ENCODE results near the gene RIT1. TPM values are rescaled to one million over a fixed set of nuclear protein-coding genes. Genes with fewer than 3 reads are reported as not detected.

RIT1 gene
- total and polyA plus RNA-seq, 2 experiments from 2014 or later = 30.5 to 32.4 TPM

DNA sequence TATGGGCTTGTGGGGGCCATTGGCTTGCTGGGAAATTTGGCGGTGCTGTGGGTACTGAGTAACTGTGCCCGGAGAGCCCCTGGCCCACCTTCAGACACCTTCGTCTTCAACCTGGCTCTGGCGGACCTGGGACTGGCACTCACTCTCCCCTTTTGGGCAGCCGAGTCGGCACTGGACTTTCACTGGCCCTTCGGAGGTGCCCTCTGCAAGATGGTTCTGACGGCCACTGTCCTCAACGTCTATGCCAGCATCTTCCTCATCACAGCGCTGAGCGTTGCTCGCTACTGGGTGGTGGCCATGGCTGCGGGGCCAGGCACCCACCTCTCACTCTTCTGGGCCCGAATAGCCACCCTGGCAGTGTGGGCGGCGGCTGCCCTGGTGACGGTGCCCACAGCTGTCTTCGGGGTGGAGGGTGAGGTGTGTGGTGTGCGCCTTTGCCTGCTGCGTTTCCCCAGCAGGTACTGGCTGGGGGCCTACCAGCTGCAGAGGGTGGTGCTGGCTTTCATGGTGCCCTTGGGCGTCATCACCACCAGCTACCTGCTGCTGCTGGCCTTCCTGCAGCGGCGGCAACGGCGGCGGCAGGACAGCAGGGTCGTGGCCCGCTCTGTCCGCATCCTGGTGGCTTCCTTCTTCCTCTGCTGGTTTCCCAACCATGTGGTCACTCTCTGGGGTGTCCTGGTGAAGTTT is 30.8 kb upstream of the RIT1 start:
- Histone ChIP-seq H4K20me1 (ENCODE audit: insufficient read depth) (no peaks in the 10 kb centered on the region), H3K79me2 (ENCODE audit: insufficient read depth) (no peaks in the 10 kb centered on the region), H3K9me2 (ENCODE audit: insufficient read depth) (no peaks in the 10 kb centered on the region), H3K4me2 (ENCODE audit: unreplicated experiment) (no peak overlapping the region), H3K4me3 (no peak overlapping the region), H3K36me3 (ENCODE audit: low read depth) (peaks cover 13% of the 10 kb centered on the region), H3K27ac (no peak overlapping the region), H3K9ac (no peak overlapping the region), H3K27me3 (replicated peaks; ENCODE audit: insufficient read depth) (no peaks in the 10 kb centered on the region), H3F3A (ENCODE audit: insufficient read depth) (peaks cover 33% of the 10 kb centered on the region), H3K4me1 (ENCODE audit: insufficient read depth) (peaks cover 11% of the 10 kb centered on the region), H2AFZ (no peak overlapping the region), H3K9me3 (ENCODE audit: low read depth) (no peaks in the 10 kb centered on the region)
- DNase-seq = peak; percentile 20
- TF ChIP-seq EZH2phosphoT487 (IDR thresholded peaks at IDR 0.05; ENCODE audit: insufficient read depth, low read depth) (no peak), EZH2 (IDR thresholded peaks at IDR 0.05; ENCODE audit: insufficient read depth, poor library complexity, severe bottlenecking) (no peak)
- WGBS, 2 experiments (ENCODE audit: low coverage in 1 of 2, low lambda C conversion rate in 2 of 2, missing lambda C conversion rate in 2 of 2) = 81 to 85% methylated on average over 25 to 28 of the region's 29 CpGs
- in situ Hi-C loops (cut with MboI) = no loop called here

DNA sequence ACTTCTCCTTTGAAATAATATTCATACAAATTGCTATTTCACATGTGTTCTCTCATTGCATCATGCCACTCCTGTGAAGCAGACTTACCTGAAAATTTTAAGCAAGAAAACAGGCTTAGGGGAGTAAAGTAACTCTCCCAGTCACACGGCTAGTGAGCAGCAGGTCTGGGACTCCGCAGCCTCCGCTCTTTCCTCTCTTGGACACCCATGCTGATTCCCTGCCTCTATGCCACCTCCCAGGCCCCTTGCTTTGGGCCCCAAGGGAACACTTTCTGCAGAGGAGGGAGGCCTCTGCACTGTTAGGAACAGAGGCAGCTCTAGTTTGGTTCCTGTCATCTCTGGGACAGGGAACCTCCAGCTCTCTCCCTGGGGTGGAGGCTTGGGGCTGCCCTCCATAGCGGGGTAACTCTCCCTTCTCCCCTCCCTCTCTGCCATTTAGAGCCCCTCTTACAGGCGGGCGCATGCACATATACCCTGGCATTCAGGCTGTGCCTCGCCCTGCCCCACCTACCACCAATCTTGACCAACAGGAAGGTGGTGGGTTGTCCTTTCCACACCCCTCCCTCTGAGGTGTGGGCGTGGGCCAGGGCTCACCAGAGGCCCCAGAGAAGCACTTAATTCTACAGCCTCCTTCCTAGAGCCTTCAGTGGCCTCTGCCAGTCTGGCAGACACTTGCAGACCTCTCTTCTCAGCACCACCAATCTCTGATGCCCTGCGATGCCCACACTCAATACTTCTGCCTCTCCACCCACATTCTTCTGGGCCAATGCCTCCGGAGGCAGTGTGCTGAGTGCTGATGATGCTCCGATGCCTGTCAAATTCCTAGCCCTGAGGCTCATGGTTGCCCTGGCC is 30.1 kb upstream of the RIT1 start, which contains the start of gene RXFP4:
Gene RXFP4, plus strand, starts transcription at position 646 of the 852 bp plus-strand sequence. Its CDS starts 72 bp downstream, at position 718.
- Histone ChIP-seq H3K4me2 (ENCODE audit: unreplicated experiment) (no peak within 1 kb of the TSS), H3K79me2 (ENCODE audit: insufficient read depth) (no peaks in the 10 kb centered on the region), H3K36me3 (ENCODE audit: low read depth) (peaks cover 6% of the 10 kb centered on the region), H3K9ac (no peak within 1 kb of the TSS; the same call in 1 of the 2 replicates), H3K9me3 (ENCODE audit: low read depth) (no peaks in the 10 kb centered on the region), H3K4me1 (ENCODE audit: insufficient read depth) (peaks cover 11% of the 10 kb centered on the region), H2AFZ (peak within 1 kb of the TSS; percentile 39; the same call in 1 of the 2 replicates), H3K27ac (peak within 1 kb of the TSS; percentile 23), H3F3A (ENCODE audit: insufficient read depth) (peaks cover 27% of the 10 kb centered on the region), H4K20me1 (ENCODE audit: insufficient read depth) (no peaks in the 10 kb centered on the region), H3K9me2 (ENCODE audit: insufficient read depth) (no peaks in the 10 kb centered on the region), H3K4me3 (no peak within 1 kb of the TSS), H3K27me3 (replicated peaks; ENCODE audit: insufficient read depth) (no peaks in the 10 kb centered on the region)
- WGBS, 2 experiments (ENCODE audit: low coverage in 1 of 2, low lambda C conversion rate in 2 of 2, missing lambda C conversion rate in 2 of 2) = 70 to 71% methylated on average over 11 of the region's 11 CpGs
- in situ Hi-C loops (cut with MboI) = no loop called here
- DNase-seq = peak; percentile 37
- no peak for TF ChIP-seq EZH2phosphoT487 (IDR thresholded peaks at IDR 0.05; ENCODE audit: insufficient read depth, low read depth)
- no peak for TF ChIP-seq EZH2 (IDR thresholded peaks at IDR 0.05; ENCODE audit: insufficient read depth, poor library complexity, severe bottlenecking)

DNA sequence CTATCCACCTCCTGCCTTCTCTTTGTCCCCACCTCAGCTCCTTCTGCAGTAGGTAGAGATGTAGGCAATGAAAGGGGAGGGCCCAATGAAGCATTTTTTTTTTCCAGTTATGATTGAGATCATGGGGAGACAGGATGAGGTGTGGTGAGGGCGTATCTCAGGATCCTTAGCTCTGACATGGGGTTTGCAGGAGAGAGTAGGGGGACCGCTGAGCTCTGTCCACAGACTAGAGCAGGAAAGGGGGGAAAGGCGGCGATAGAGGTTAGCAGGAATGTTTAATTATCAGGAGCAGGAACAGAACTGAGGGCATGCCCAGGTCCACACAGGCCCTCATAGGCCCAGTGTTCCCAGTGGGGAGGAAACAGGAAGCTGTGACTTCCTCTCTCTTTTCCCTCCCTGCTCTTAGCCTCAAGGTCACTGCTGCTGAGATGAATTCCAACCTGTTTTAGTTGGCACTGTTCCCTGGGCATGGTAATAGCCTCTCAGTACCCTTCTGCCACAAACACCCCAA is 29.4 kb upstream of the RIT1 start:
- H3K9me2 ChIP-seq (ENCODE audit: insufficient read depth) = no peaks in the 10 kb centered on the region
- in situ Hi-C loops (cut with MboI) = no loop called here
- H3K79me2 ChIP-seq (ENCODE audit: insufficient read depth) = no peaks in the 10 kb centered on the region
- H4K20me1 ChIP-seq (ENCODE audit: insufficient read depth) = no peaks in the 10 kb centered on the region
- peaks cover 24% of the 10 kb centered on the region for H3F3A ChIP-seq (ENCODE audit: insufficient read depth)
- DNase-seq = peak; percentile 55
- no peak overlapping the region; the same call in 1 of the 2 replicates for H3K9ac ChIP-seq
- H3K4me2 ChIP-seq (ENCODE audit: unreplicated experiment) = no peak overlapping the region
- H3K4me1 ChIP-seq (ENCODE audit: insufficient read depth) = peaks cover 11% of the 10 kb centered on the region
- peak overlapping the region; percentile 23 for H3K27ac ChIP-seq
- no peak for TF ChIP-seq EZH2 (IDR thresholded peaks at IDR 0.05; ENCODE audit: insufficient read depth, poor library complexity, severe bottlenecking)
- no peak overlapping the region for H3K4me3 ChIP-seq
- no peaks in the 10 kb centered on the region for H3K27me3 ChIP-seq (replicated peaks; ENCODE audit: insufficient read depth)
- WGBS, 2 experiments (ENCODE audit: low coverage in 1 of 2, low lambda C conversion rate in 2 of 2, missing lambda C conversion rate in 2 of 2) = 84 to 85% methylated on average over 4 of the region's 4 CpGs
- peak overlapping the region; percentile 39; the same call in 1 of the 2 replicates for H2AFZ ChIP-seq
- no peaks in the 10 kb centered on the region for H3K36me3 ChIP-seq (ENCODE audit: low read depth)
- H3K9me3 ChIP-seq (ENCODE audit: low read depth) = no peaks in the 10 kb centered on the region

DNA sequence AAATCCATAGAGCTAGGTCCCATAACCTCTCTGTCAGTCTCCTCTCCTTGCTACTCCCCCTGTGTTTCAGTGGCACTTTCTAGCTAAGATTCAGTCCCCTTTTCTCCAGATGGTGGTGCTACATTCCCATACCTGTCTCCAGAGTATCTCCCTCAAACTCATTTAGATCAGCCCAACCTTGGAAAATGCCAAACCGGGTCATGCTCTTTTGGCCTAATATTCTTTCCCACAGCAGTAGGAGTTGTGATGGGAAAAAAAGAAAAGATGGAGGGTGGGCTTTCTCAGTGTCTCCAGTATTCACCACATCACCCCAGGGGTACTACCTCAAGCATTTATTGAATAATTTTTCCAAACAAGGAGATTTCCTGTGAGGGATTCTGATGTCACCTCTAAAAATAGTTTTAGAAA is 27.1 kb upstream of the RIT1 start:
- 6% methylated on average over 1 of the region's 1 CpG for WGBS, 2 experiments (ENCODE audit: low coverage in 1 of 2, low lambda C conversion rate in 2 of 2, missing lambda C conversion rate in 2 of 2)
- in situ Hi-C loops (cut with MboI) = no loop called here

More for the DNA sequence above, 27.1 kb upstream of the RIT1 start:
- peaks cover 9% of the 10 kb centered on the region for H3K79me2 ChIP-seq (ENCODE audit: insufficient read depth)
- peaks cover 12% of the 10 kb centered on the region for H3F3A ChIP-seq (ENCODE audit: insufficient read depth)
- H3K9ac ChIP-seq = no peak overlapping the region
- peaks cover 18% of the 10 kb centered on the region for H3K4me1 ChIP-seq (ENCODE audit: insufficient read depth)
- no peaks in the 10 kb centered on the region for H3K9me2 ChIP-seq (ENCODE audit: insufficient read depth)
- peak; percentile 72 for DNase-seq
- H4K20me1 ChIP-seq (ENCODE audit: insufficient read depth) = no peaks in the 10 kb centered on the region
- no peak overlapping the region for H3K4me2 ChIP-seq (ENCODE audit: unreplicated experiment)
- H2AFZ ChIP-seq = no peak overlapping the region
- no peaks in the 10 kb centered on the region for H3K9me3 ChIP-seq (ENCODE audit: low read depth)
- no peak for TF ChIP-seq EZH2 (IDR thresholded peaks at IDR 0.05; ENCODE audit: insufficient read depth, poor library complexity, severe bottlenecking)
- TF ChIP-seq EZH2phosphoT487 (IDR thresholded peaks at IDR 0.05; ENCODE audit: insufficient read depth, low read depth) = no peak
- no peak overlapping the region for H3K4me3 ChIP-seq
- H3K27ac ChIP-seq = peak overlapping the region; percentile 4; the same call in 1 of the 2 replicates
- no peaks in the 10 kb centered on the region for H3K27me3 ChIP-seq (replicated peaks; ENCODE audit: insufficient read depth)
- H3K36me3 ChIP-seq (ENCODE audit: low read depth) = no peaks in the 10 kb centered on the region

All from GM23248 (cell line).